ENCODE measurements around the gene HIP1R.

DNA sequence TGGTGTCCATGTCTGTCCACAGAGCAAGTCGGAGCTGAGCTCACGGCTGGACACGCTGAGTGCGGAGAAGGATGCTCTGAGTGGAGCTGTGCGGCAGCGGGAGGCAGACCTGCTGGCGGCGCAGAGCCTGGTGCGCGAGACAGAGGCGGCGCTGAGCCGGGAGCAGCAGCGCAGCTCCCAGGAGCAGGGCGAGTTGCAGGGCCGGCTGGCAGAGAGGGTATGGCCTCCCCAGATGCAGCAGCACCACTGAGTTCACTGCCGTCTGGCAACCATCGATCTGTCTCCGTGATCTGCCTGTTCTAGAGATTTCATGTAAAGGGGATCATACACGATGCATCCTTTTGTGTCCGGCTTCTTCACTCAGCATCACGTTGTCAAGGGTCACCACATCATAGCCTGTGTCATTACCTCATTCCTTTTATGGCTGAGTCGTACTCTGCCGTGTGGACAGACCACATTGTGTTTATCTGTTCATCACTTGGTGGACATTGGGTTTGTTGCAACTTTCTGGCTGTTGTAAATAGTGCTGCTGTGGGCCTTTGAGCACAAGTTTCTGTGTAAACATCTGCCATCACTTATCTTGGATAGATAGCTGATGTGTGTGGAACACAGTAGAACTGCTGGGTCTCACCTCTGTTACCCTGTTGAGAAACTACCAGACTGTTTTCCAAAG is 21.9 kb downstream of the HIP1R start:
- TF ChIP-seq, protein P1, sequence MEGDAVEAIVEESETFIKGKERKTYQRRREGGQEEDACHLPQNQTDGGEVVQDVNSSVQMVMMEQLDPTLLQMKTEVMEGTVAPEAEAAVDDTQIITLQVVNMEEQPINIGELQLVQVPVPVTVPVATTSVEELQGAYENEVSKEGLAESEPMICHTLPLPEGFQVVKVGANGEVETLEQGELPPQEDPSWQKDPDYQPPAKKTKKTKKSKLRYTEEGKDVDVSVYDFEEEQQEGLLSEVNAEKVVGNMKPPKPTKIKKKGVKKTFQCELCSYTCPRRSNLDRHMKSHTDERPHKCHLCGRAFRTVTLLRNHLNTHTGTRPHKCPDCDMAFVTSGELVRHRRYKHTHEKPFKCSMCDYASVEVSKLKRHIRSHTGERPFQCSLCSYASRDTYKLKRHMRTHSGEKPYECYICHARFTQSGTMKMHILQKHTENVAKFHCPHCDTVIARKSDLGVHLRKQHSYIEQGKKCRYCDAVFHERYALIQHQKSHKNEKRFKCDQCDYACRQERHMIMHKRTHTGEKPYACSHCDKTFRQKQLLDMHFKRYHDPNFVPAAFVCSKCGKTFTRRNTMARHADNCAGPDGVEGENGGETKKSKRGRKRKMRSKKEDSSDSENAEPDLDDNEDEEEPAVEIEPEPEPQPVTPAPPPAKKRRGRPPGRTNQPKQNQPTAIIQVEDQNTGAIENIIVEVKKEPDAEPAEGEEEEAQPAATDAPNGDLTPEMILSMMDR (IDR thresholded peaks at IDR 0.05): no peak
- TF ChIP-seq POLR2A (IDR thresholded peaks at IDR 0.05): no peak

Measured in Peyer's patch (tissue), 4 donors.